ENCODE data around the gene SNTB2. TPM values are rescaled to one million over a fixed set of nuclear protein-coding genes. Genes with fewer than 3 reads are reported as not detected.
A peak's percentile ranks its signal among the peaks of the same experiment; 100 is the strongest.

SNTB2 gene
- total and polyA plus RNA-seq, 7 experiments from 2014 or later, result 3.0 to 16.4 (median 11.2) TPM

DNA sequence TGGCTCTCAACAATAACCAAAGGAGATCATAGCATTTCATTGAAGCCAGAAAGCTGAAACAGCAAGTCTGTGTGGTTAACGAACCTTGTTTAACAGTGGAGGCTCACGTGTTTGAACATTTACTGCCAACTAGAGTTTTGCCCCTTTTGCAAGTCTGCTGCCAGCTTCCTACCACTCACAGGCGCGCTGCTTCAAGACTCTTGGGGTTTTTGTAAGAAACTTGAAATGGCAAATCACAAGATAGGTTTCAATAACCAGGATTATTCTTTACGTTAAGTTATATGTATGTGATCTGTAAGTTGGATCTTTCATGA lies 1.2 kb downstream of the SNTB2 start:
- peaks cover 23 to 58% (median 39%) of the 10 kb centered on the region in 7 donors for H3K4me1 Mint-ChIP-seq
- ATAC-seq (peak; percentile 44), DNase-seq (peak in 6 of 9 donors; percentile 48 to 69 (median 64))
- H3K27ac Mint-ChIP-seq, result peak overlapping the region; percentile 44 to 92 (median 80)
- Histone ChIP-seq H3K9me3 (ENCODE audit: control insufficient read depth in 2 of 3, low read length in 3 of 3) (no peaks in the 10 kb centered on the region), H3K27me3 (ENCODE audit: control insufficient read depth in 2 of 2, insufficient read depth in 2 of 2, low read length in 2 of 2) (no peaks in the 10 kb centered on the region), H3K4me3 (ENCODE audit: low read length) (peak overlapping the region; percentile 56), H3K4me1 (ENCODE audit: control insufficient read depth in 2 of 2, insufficient read depth in 2 of 2, low read length in 2 of 2) (peaks cover 13 to 32% of the 10 kb centered on the region in 2 donors), H3K27ac (ENCODE audit: low read depth, low read length) (peak overlapping the region; percentile 77), H3K36me3 (ENCODE audit: control insufficient read depth in 2 of 3, insufficient read depth in 3 of 3, low read length in 3 of 3) (peaks cover 0 to 4% (median 0%) of the 10 kb centered on the region in 3 experiments)
- H3K27me3 Mint-ChIP-seq, result no peaks in the 10 kb centered on the region
- H3K4me3 Mint-ChIP-seq, result peak overlapping the region; percentile 85 to 98 (median 90)
- ChIA-PET POLR2A (interaction anchor here (0.7 to 1.3 kb wide), 5 partner anchors 10 to 151 kb away, joined by 3 to 4 read pairs (median 3); no protein-coding TSS in a partner anchor), CTCF (interaction anchor here (0.6 to 1.4 kb wide), 4 partner anchors 22 to 200 kb away, joined by 3 to 8 read pairs (median 3); no protein-coding TSS in a partner anchor)
- intact Hi-C loops (cut with micrococcal nuclease), result loop anchor here (1.0 to 5.0 kb wide), 7 partner anchors 22 to 574 kb away; partner anchors contain the start of gene WWP2 (in 1 of the 2)
- H3K36me3 Mint-ChIP-seq, result peaks cover 0 to 12% (median 4%) of the 10 kb centered on the region in 5 donors
- peaks cover 0 to 1% (median 0%) of the 10 kb centered on the region in 11 donors for H3K9me3 Mint-ChIP-seq

GRCh38 chr16:69188716-69189115 lies 1.8 kb downstream of the SNTB2 start:
- ChIA-PET POLR2A (interaction anchor here (0.6 to 1.3 kb wide), 5 partner anchors 11 to 150 kb away, joined by 3 to 6 read pairs (median 3); no protein-coding TSS in a partner anchor), CTCF (interaction anchor here (1.0 to 1.4 kb wide), 2 partner anchors 39 to 98 kb away, joined by 3 to 8 read pairs; no protein-coding TSS in a partner anchor)
- Histone ChIP-seq H3K9me3 (ENCODE audit: control insufficient read depth in 2 of 3, low read length in 3 of 3) (no peaks in the 10 kb centered on the region), H3K36me3 (ENCODE audit: control insufficient read depth in 2 of 3, insufficient read depth in 3 of 3, low read length in 3 of 3) (peaks cover 0 to 4% (median 0%) of the 10 kb centered on the region in 3 experiments), H3K27me3 (ENCODE audit: control insufficient read depth in 2 of 2, insufficient read depth in 2 of 2, low read length in 2 of 2) (no peaks in the 10 kb centered on the region), H3K4me3 (ENCODE audit: low read length) (peak overlapping the region; percentile 56), H3K27ac (ENCODE audit: low read depth, low read length) (no peak overlapping the region), H3K4me1 (ENCODE audit: control insufficient read depth in 2 of 2, insufficient read depth in 2 of 2, low read length in 2 of 2) (peaks cover 13 to 32% of the 10 kb centered on the region in 2 donors)
- no peaks in the 10 kb centered on the region for H3K27me3 Mint-ChIP-seq
- H3K27ac Mint-ChIP-seq, result peak overlapping the region; percentile 44 to 92 (median 79)
- ATAC-seq (no peak), DNase-seq (no peak)
- H3K4me3 Mint-ChIP-seq, result peak overlapping the region; percentile 85 to 98 (median 90)
- intact Hi-C loops (cut with micrococcal nuclease), result loop anchor here (1.0 to 5.0 kb wide), 7 partner anchors 22 to 574 kb away; partner anchors contain the start of gene WWP2 (in 1 of the 2)
- peaks cover 0 to 12% (median 4%) of the 10 kb centered on the region in 5 donors for H3K36me3 Mint-ChIP-seq
- H3K9me3 Mint-ChIP-seq, result peaks cover 0 to 1% (median 0%) of the 10 kb centered on the region in 11 donors
- peaks cover 23 to 58% (median 42%) of the 10 kb centered on the region in 7 donors for H3K4me1 Mint-ChIP-seq

- Mint-ChIP-seq H3K27ac (peak overlapping the region in 1 of 9 donors; percentile 27), H3K9me3 (peaks cover 0 to 1% (median 0%) of the 10 kb centered on the region in 11 donors), H3K27me3 (no peaks in the 10 kb centered on the region), H3K36me3 (peaks cover 0 to 10% (median 4%) of the 10 kb centered on the region in 5 donors), H3K4me3 (peak overlapping the region in 4 of 10 donors; percentile 2 to 41 (median 30)), H3K4me1 (peaks cover 23 to 53% (median 42%) of the 10 kb centered on the region in 7 donors)
- Histone ChIP-seq H3K4me3 (ENCODE audit: low read length) (no peak overlapping the region), H3K27ac (ENCODE audit: low read depth, low read length) (no peak overlapping the region), H3K27me3 (ENCODE audit: control insufficient read depth in 2 of 2, insufficient read depth in 2 of 2, low read length in 2 of 2) (no peaks in the 10 kb centered on the region), H3K4me1 (ENCODE audit: control insufficient read depth in 2 of 2, insufficient read depth in 2 of 2, low read length in 2 of 2) (peaks cover 13 to 32% of the 10 kb centered on the region in 2 donors), H3K9me3 (ENCODE audit: control insufficient read depth in 2 of 3, low read length in 3 of 3) (no peaks in the 10 kb centered on the region), H3K36me3 (ENCODE audit: control insufficient read depth in 2 of 3, insufficient read depth in 3 of 3, low read length in 3 of 3) (peaks cover 0 to 4% (median 0%) of the 10 kb centered on the region in 3 experiments)
- intact Hi-C loops (cut with micrococcal nuclease), result no loop called here
- ATAC-seq (no peak), DNase-seq (no peak)
- ChIA-PET CTCF (no interaction called here), POLR2A (interaction anchor here (0.6 to 1.2 kb wide), 2 partner anchors 25 to 114 kb away, joined by 3 read pairs; no protein-coding TSS in a partner anchor)
These were observed 3.2 kb downstream of the SNTB2 start for GRCh38 chr16:69190046-69190588.

DNA sequence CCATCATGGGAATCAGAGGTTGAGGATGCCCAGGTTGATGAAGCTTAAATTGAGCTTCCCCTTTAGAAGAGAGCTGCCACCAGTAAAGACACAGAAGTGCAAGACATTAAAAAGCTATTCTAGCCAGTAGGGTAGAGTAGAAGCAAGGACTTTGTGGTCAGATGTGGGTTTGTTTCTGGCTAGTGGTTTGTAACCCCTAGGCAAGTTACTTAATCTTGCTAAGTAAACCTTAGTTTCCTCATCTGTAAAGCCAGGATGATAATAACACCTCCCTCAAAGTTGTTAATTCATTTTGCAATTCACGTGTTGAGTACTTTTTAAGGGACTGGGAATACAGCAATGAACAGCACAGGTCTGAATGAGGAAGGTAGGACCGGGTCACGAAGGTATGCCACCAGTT lies 3.6 kb downstream of the SNTB2 start:
- Mint-ChIP-seq H3K4me3 (peak overlapping the region in 7 of 10 donors; percentile 25 to 47 (median 36)), H3K9me3 (peaks cover 0 to 1% (median 0%) of the 10 kb centered on the region in 11 donors), H3K27me3 (no peaks in the 10 kb centered on the region), H3K36me3 (peaks cover 0 to 10% (median 4%) of the 10 kb centered on the region in 5 donors), H3K4me1 (peaks cover 23 to 53% (median 42%) of the 10 kb centered on the region in 7 donors), H3K27ac (peak overlapping the region in 5 of 9 donors; percentile 8 to 83 (median 72))
- Histone ChIP-seq H3K4me3 (ENCODE audit: low read length) (no peak overlapping the region), H3K27me3 (ENCODE audit: control insufficient read depth in 2 of 2, insufficient read depth in 2 of 2, low read length in 2 of 2) (no peaks in the 10 kb centered on the region), H3K4me1 (ENCODE audit: control insufficient read depth in 2 of 2, insufficient read depth in 2 of 2, low read length in 2 of 2) (peaks cover 13 to 32% of the 10 kb centered on the region in 2 donors), H3K9me3 (ENCODE audit: control insufficient read depth in 2 of 3, low read length in 3 of 3) (no peaks in the 10 kb centered on the region), H3K36me3 (ENCODE audit: control insufficient read depth in 2 of 3, insufficient read depth in 3 of 3, low read length in 3 of 3) (peaks cover 0 to 4% (median 0%) of the 10 kb centered on the region in 3 experiments), H3K27ac (ENCODE audit: low read depth, low read length) (no peak overlapping the region)
- intact Hi-C loops (cut with micrococcal nuclease), result no loop called here
- POLR2A ChIA-PET, result interaction anchor here (0.6 to 1.2 kb wide), 3 partner anchors 25 to 114 kb away, joined by 3 read pairs; no protein-coding TSS in a partner anchor
- ATAC-seq (no peak), DNase-seq (no peak)
- CTCF ChIA-PET, result no interaction called here

GRCh38 chr16:69191136-69191535 lies 4.2 kb downstream of the SNTB2 start:
- Mint-ChIP-seq H3K27me3 (no peaks in the 10 kb centered on the region), H3K9me3 (peaks cover 0 to 1% (median 0%) of the 10 kb centered on the region in 11 donors), H3K27ac (peak overlapping the region in 3 of 9 donors; percentile 8 to 83 (median 80)), H3K36me3 (peaks cover 0 to 10% (median 4%) of the 10 kb centered on the region in 5 donors), H3K4me1 (peaks cover 23 to 50% (median 39%) of the 10 kb centered on the region in 7 donors), H3K4me3 (peak overlapping the region in 7 of 10 donors; percentile 25 to 47 (median 36))
- no peak for ATAC-seq
- intact Hi-C loops (cut with micrococcal nuclease), result no loop called here
- DNase-seq, result no peak
- CTCF ChIA-PET, result no interaction called here
- Histone ChIP-seq H3K4me3 (ENCODE audit: low read length) (no peak overlapping the region), H3K9me3 (ENCODE audit: control insufficient read depth in 2 of 3, low read length in 3 of 3) (no peaks in the 10 kb centered on the region), H3K36me3 (ENCODE audit: control insufficient read depth in 2 of 3, insufficient read depth in 3 of 3, low read length in 3 of 3) (peaks cover 0 to 4% (median 0%) of the 10 kb centered on the region in 3 experiments), H3K4me1 (ENCODE audit: control insufficient read depth in 2 of 2, insufficient read depth in 2 of 2, low read length in 2 of 2) (peaks cover 10 to 28% of the 10 kb centered on the region in 2 donors), H3K27me3 (ENCODE audit: control insufficient read depth in 2 of 2, insufficient read depth in 2 of 2, low read length in 2 of 2) (no peaks in the 10 kb centered on the region), H3K27ac (ENCODE audit: low read depth, low read length) (no peak overlapping the region)
- POLR2A ChIA-PET, result interaction anchor here (0.6 to 1.2 kb wide), 3 partner anchors 26 to 113 kb away, joined by 3 read pairs; no protein-coding TSS in a partner anchor

DNA sequence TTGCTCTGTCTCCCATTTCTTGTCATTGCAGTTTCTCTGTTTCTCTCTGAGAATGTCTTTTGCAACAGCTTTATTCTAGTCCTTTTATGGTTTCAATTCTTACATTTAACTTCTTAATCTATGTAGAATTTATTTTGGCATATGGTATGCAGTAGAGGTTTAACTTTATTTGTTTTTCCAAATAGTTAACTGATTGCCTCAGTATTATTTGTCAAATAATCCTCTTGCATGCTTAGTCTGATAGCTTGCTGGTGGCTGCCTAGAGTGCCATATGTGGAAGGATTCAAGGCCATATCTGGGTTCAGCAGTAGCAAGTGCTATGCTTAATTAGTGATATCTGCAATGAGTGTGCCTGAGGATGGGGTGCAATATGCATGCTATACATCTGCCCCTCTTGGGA lies 6.9 kb downstream of the SNTB2 start:
- intact Hi-C loops (cut with micrococcal nuclease), result no loop called here
- H3K27ac ChIP-seq (ENCODE audit: low read depth, low read length), result no peak overlapping the region
- H3K36me3 ChIP-seq (ENCODE audit: control insufficient read depth in 2 of 3, insufficient read depth in 3 of 3, low read length in 3 of 3), result no peaks in the 10 kb centered on the region
- no peak overlapping the region for H3K4me3 Mint-ChIP-seq
- H3K4me1 Mint-ChIP-seq, result peaks cover 18 to 40% (median 21%) of the 10 kb centered on the region in 7 donors
- ATAC-seq (no peak), DNase-seq (no peak)
- H3K9me3 Mint-ChIP-seq, result peaks cover 0 to 2% (median 0%) of the 10 kb centered on the region in 11 donors
- H3K27ac Mint-ChIP-seq, result no peak overlapping the region
- POLR2A ChIA-PET, result no interaction called here
- peaks cover 0 to 7% (median 4%) of the 10 kb centered on the region in 5 donors for H3K36me3 Mint-ChIP-seq
- CTCF ChIA-PET, result no interaction called here
- no peaks in the 10 kb centered on the region for H3K27me3 Mint-ChIP-seq
- H3K27me3 ChIP-seq (ENCODE audit: control insufficient read depth in 2 of 2, insufficient read depth in 2 of 2, low read length in 2 of 2), result no peaks in the 10 kb centered on the region
- H3K9me3 ChIP-seq (ENCODE audit: control insufficient read depth in 2 of 3, low read length in 3 of 3), result no peaks in the 10 kb centered on the region
- peaks cover under 1 to 21% of the 10 kb centered on the region in 2 donors for H3K4me1 ChIP-seq (ENCODE audit: control insufficient read depth in 2 of 2, insufficient read depth in 2 of 2, low read length in 2 of 2)
- H3K4me3 ChIP-seq (ENCODE audit: low read length), result no peak overlapping the region

Measured in naive thymus-derived CD4-positive, alpha-beta T cell (primary cell).